SU-DHL-6 (cell line): ENCODE data around the gene ANO6.

ENCODE experiments used
- H2AFZ ChIP-seq: fragments of 200-600 bp; sonication (generic); 2 replicates; pipeline ENCODE4 v1.6.1; 2014; ENCODE audit warnings: low read depth, mild to moderate bottlenecking, moderate library complexity, mixed read lengths, antibody characterized with exemption, low read length; ENCODE audit not compliant: severe bottlenecking
- H3F3A ChIP-seq: fragments of 200-600 bp; shearing (Covaris generic); 2 replicates; pipeline ENCODE4 v1.6.0; 2016; ENCODE audit warnings: antibody characterized with exemption, mild to moderate bottlenecking; ENCODE audit not compliant: insufficient read depth
- H3K27ac ChIP-seq: fragments of 200-600 bp; sonication (generic); 2 replicates; pipeline ENCODE4 v1.5.1; 2016; ENCODE audit warnings: low read depth, mild to moderate bottlenecking, low read length, moderate library complexity, mixed read lengths
- H3K27me3 ChIP-seq: fragments of 200-600 bp; sonication (generic), shearing (Covaris generic); 2 replicates; pipeline ENCODE4 v1.6.0; 2014; ENCODE audit warnings: mild to moderate bottlenecking, low read length
- H3K36me3 ChIP-seq: fragments of 200-600 bp; sonication (generic); 2 replicates; pipeline ENCODE4 v1.6.1; 2014; ENCODE audit warnings: mild to moderate bottlenecking, low read length, mixed read lengths
- H3K4me2 ChIP-seq: fragments of 300-600, 200-600 bp; shearing (Covaris generic), sonication (generic); 2 replicates; pipeline ENCODE4 v1.6.0; 2014; ENCODE audit warnings: low read length, low read depth, mild to moderate bottlenecking; ENCODE audit not compliant: poor library complexity, severe bottlenecking
- H3K4me3 ChIP-seq: fragments of 200-600 bp; sonication (generic); 2 replicates; pipeline ENCODE4 v1.5.1; 2014; ENCODE audit warnings: antibody characterized with exemption, low read length, mild to moderate bottlenecking, mixed read lengths; ENCODE audit not compliant: insufficient read depth, poor library complexity, severe bottlenecking
- H3K79me2 ChIP-seq: fragments of 200-600 bp; sonication (generic); 2 replicates; pipeline ENCODE4 v1.6.1; 2014; ENCODE audit warnings: mild to moderate bottlenecking, low read length, moderate library complexity; ENCODE audit not compliant: insufficient read depth
- H3K9ac ChIP-seq: fragments of 200-600 bp; sonication (generic); 2 replicates; pipeline ENCODE4 v1.7.0; 2014; ENCODE audit warnings: mild to moderate bottlenecking, low read length
- H3K9me2 ChIP-seq: fragments of 200-600 bp; sonication (generic); replicated peaks from 2 replicates; pipeline ENCODE4 v1.6.1; 2014; ENCODE audit warnings: low read length; ENCODE audit not compliant: insufficient read depth
- H3K9me3 ChIP-seq: fragments of 200-600 bp; sonication (generic); 2 replicates; pipeline ENCODE4 v1.6.1; 2014; ENCODE audit warnings: low read length, mixed read lengths; ENCODE audit not compliant: insufficient read depth
- H4K20me1 ChIP-seq: fragments of 200-600 bp; sonication (generic); 2 replicates; pipeline ENCODE4 v1.6.1; 2014; ENCODE audit warnings: low read depth, mild to moderate bottlenecking, antibody characterized with exemption, low read length, moderate library complexity, mixed read lengths
- EZH2phosphoT487 ChIP-seq: fragments of 200-600 bp; sonication (generic), shearing (Covaris generic); conservative IDR thresholded peaks from 2 replicates; pipeline ENCODE4 v1.6.1; 2018; ENCODE audit warnings: mild to moderate bottlenecking, antibody characterized with exemption, low read length, moderate library complexity, mixed read lengths
- TF ChIP-seq, protein P1 (sequence below): fragments of 200-600 bp; sonication (generic); IDR thresholded peaks from one replicate; pipeline ENCODE4 v1.5.1; 2017; ENCODE audit warnings: antibody characterized with exemption, mild to moderate bottlenecking, low read length, moderate library complexity; ENCODE audit not compliant: insufficient read depth, poor library complexity, severe bottlenecking

ANO6 gene

GRCh38 chr12:45268672-45269411, 52.9 kb downstream of the ANO6 start:
- Histone ChIP-seq H3K27me3 (no peaks in the 10 kb centered on the region), H3K36me3 (no peaks in the 10 kb centered on the region), H3K79me2 (no peaks in the 10 kb centered on the region), H3K9me3 (no peaks in the 10 kb centered on the region), H2AFZ (no peak overlapping the region), H3K4me3 (no peak overlapping the region), H3K4me2 (no peak overlapping the region), H3K9me2 (no peaks in the 10 kb centered on the region), H3K27ac (no peak overlapping the region), H3K9ac (no peak overlapping the region), H4K20me1 (no peaks in the 10 kb centered on the region; the same call in 1 of the 2 replicates), H3F3A (no peaks in the 10 kb centered on the region)
- no peak for TF ChIP-seq EZH2phosphoT487
- TF ChIP-seq, protein P1, sequence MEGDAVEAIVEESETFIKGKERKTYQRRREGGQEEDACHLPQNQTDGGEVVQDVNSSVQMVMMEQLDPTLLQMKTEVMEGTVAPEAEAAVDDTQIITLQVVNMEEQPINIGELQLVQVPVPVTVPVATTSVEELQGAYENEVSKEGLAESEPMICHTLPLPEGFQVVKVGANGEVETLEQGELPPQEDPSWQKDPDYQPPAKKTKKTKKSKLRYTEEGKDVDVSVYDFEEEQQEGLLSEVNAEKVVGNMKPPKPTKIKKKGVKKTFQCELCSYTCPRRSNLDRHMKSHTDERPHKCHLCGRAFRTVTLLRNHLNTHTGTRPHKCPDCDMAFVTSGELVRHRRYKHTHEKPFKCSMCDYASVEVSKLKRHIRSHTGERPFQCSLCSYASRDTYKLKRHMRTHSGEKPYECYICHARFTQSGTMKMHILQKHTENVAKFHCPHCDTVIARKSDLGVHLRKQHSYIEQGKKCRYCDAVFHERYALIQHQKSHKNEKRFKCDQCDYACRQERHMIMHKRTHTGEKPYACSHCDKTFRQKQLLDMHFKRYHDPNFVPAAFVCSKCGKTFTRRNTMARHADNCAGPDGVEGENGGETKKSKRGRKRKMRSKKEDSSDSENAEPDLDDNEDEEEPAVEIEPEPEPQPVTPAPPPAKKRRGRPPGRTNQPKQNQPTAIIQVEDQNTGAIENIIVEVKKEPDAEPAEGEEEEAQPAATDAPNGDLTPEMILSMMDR = peak; percentile 19

- H4K20me1 ChIP-seq = no peaks in the 10 kb centered on the region; the same call in 1 of the 2 replicates
- no peak overlapping the region for H3K4me2 ChIP-seq
- no peak overlapping the region for H3K9ac ChIP-seq
- H3K9me2 ChIP-seq = no peaks in the 10 kb centered on the region
- no peaks in the 10 kb centered on the region for H3K9me3 ChIP-seq
- TF ChIP-seq, protein P1 = no peak
- no peak for TF ChIP-seq EZH2phosphoT487
- H3K4me3 ChIP-seq = no peak overlapping the region
- no peaks in the 10 kb centered on the region for H3K36me3 ChIP-seq
- no peaks in the 10 kb centered on the region for H3F3A ChIP-seq
- no peak overlapping the region for H3K27ac ChIP-seq
- H3K79me2 ChIP-seq = no peaks in the 10 kb centered on the region
- no peaks in the 10 kb centered on the region for H3K27me3 ChIP-seq
- no peak overlapping the region for H2AFZ ChIP-seq
Measured at GRCh38 chr12:45269412-45269751, 53.5 kb downstream of the ANO6 start.

DNA sequence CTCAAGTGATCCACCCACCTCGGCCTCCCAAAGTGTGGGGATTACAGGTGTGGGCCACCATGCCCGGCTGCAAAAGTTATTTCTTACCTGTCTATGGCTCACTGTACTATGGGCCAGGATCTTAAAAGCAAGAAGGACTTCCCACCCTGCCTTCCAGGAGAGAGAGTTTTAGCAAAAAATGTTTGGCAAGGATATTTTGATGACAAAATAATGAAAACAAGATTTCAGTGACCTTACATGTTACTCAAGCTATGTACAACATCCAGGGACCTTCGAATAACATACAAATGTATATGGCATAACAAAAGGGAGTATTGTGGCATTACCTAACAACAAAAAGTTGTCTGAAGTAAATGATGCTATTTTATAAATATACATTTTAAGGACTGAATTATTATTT, 55.1 kb downstream of the ANO6 start:
- Histone ChIP-seq H3K9ac (no peak overlapping the region), H4K20me1 (no peaks in the 10 kb centered on the region; the same call in 1 of the 2 replicates), H3K4me2 (no peak overlapping the region), H3K27me3 (no peaks in the 10 kb centered on the region), H3K79me2 (no peaks in the 10 kb centered on the region), H3K9me2 (no peaks in the 10 kb centered on the region), H3K36me3 (no peaks in the 10 kb centered on the region), H3K4me3 (no peak overlapping the region), H2AFZ (no peak overlapping the region), H3K9me3 (no peaks in the 10 kb centered on the region), H3K27ac (no peak overlapping the region), H3F3A (no peaks in the 10 kb centered on the region)
- TF ChIP-seq EZH2phosphoT487 = no peak
- TF ChIP-seq, protein P1 = no peak
